ENCODE measurements around the gene COL4A2.

The COL4A2 gene

GRCh38 chr13:110330491-110331011 is 23.5 kb downstream of the COL4A2 start:
- H4K20me1 ChIP-seq (ENCODE audit: insufficient read depth, low read length): no peaks in the 10 kb centered on the region
- no peak for TF ChIP-seq EZH2 (IDR thresholded peaks at IDR 0.05; ENCODE audit: borderline replicate concordance, low read length)
- no peak for TF ChIP-seq CTCF (IDR thresholded peaks at IDR 0.05; ENCODE audit: low read length)
- no peak overlapping the region for H3K4me2 ChIP-seq (ENCODE audit: low read length)
- no peaks in the 10 kb centered on the region for H3K4me1 ChIP-seq (ENCODE audit: insufficient read depth, low read length, severe bottlenecking)
- H3K9me3 ChIP-seq (ENCODE audit: low read length): no peaks in the 10 kb centered on the region
- H3K79me2 ChIP-seq (ENCODE audit: insufficient read depth, low read length): no peaks in the 10 kb centered on the region
- H3F3A ChIP-seq (ENCODE audit: insufficient read depth, low read length): no peaks in the 10 kb centered on the region
- no peak overlapping the region for H3K27ac ChIP-seq (ENCODE audit: low read depth, low read length, poor library complexity, severe bottlenecking)
- H3K27me3 ChIP-seq (ENCODE audit: insufficient read depth, low read length): peaks cover 3% of the 10 kb centered on the region; the same call in 1 of the 2 replicates
- H3K9ac ChIP-seq (ENCODE audit: low read length): no peak overlapping the region
- no peak overlapping the region for H2AFZ ChIP-seq (ENCODE audit: low read length)
- H3K36me3 ChIP-seq (ENCODE audit: insufficient read depth, low read length): no peaks in the 10 kb centered on the region
- H3K9me2 ChIP-seq (ENCODE audit: low read depth, low read length): no peaks in the 10 kb centered on the region
- H3K4me3 ChIP-seq (ENCODE audit: low read depth, low read length, poor library complexity, severe bottlenecking): no peak overlapping the region

- H3K27ac ChIP-seq (ENCODE audit: low read depth, low read length, poor library complexity, severe bottlenecking): no peak overlapping the region
- no peaks in the 10 kb centered on the region for H4K20me1 ChIP-seq (ENCODE audit: insufficient read depth, low read length)
These were observed 24.3 kb downstream of the COL4A2 start for GRCh38 chr13:110331362-110331761.

GRCh38 chr13:110332750-110333149 is 25.7 kb downstream of the COL4A2 start:
- no peaks in the 10 kb centered on the region for H3K36me3 ChIP-seq (ENCODE audit: insufficient read depth, low read length)
- no peaks in the 10 kb centered on the region for H3K79me2 ChIP-seq (ENCODE audit: insufficient read depth, low read length)

More at GRCh38 chr13:110331362-110331761, 24.3 kb downstream of the COL4A2 start:
- Histone ChIP-seq H3K36me3 (ENCODE audit: insufficient read depth, low read length) (no peaks in the 10 kb centered on the region), H3F3A (ENCODE audit: insufficient read depth, low read length) (no peaks in the 10 kb centered on the region), H3K4me2 (ENCODE audit: low read length) (no peak overlapping the region), H3K4me3 (ENCODE audit: low read depth, low read length, poor library complexity, severe bottlenecking) (no peak overlapping the region), H2AFZ (ENCODE audit: low read length) (no peak overlapping the region), H3K4me1 (ENCODE audit: insufficient read depth, low read length, severe bottlenecking) (no peaks in the 10 kb centered on the region), H3K27me3 (ENCODE audit: insufficient read depth, low read length) (peaks cover 3% of the 10 kb centered on the region; the same call in 1 of the 2 replicates), H3K9me2 (ENCODE audit: low read depth, low read length) (no peaks in the 10 kb centered on the region), H3K9me3 (ENCODE audit: low read length) (no peaks in the 10 kb centered on the region), H3K9ac (ENCODE audit: low read length) (no peak overlapping the region), H3K79me2 (ENCODE audit: insufficient read depth, low read length) (no peaks in the 10 kb centered on the region)
- TF ChIP-seq CTCF (IDR thresholded peaks at IDR 0.05; ENCODE audit: low read length) (no peak), EZH2 (IDR thresholded peaks at IDR 0.05; ENCODE audit: borderline replicate concordance, low read length) (no peak)

More at GRCh38 chr13:110332750-110333149, 25.7 kb downstream of the COL4A2 start:
- Histone ChIP-seq H3K9ac (ENCODE audit: low read length) (no peak overlapping the region), H3F3A (ENCODE audit: insufficient read depth, low read length) (no peaks in the 10 kb centered on the region), H3K4me2 (ENCODE audit: low read length) (no peak overlapping the region), H3K9me2 (ENCODE audit: low read depth, low read length) (no peaks in the 10 kb centered on the region), H3K9me3 (ENCODE audit: low read length) (no peaks in the 10 kb centered on the region), H3K27me3 (ENCODE audit: insufficient read depth, low read length) (peaks cover 3% of the 10 kb centered on the region; the same call in 1 of the 2 replicates), H2AFZ (ENCODE audit: low read length) (no peak overlapping the region), H4K20me1 (ENCODE audit: insufficient read depth, low read length) (no peaks in the 10 kb centered on the region), H3K4me1 (ENCODE audit: insufficient read depth, low read length, severe bottlenecking) (no peaks in the 10 kb centered on the region), H3K27ac (ENCODE audit: low read depth, low read length, poor library complexity, severe bottlenecking) (no peak overlapping the region), H3K4me3 (ENCODE audit: low read depth, low read length, poor library complexity, severe bottlenecking) (no peak overlapping the region)
- no peak for TF ChIP-seq EZH2 (IDR thresholded peaks at IDR 0.05; ENCODE audit: borderline replicate concordance, low read length)
- TF ChIP-seq CTCF (IDR thresholded peaks at IDR 0.05; ENCODE audit: low read length): no peak
